DOHH2 (cell line): ENCODE measurements around the gene MAP10.

Experiments
- CTCF ChIP-seq: fragments of 200-600 bp; sonication (generic); IDR thresholded peaks from one replicate; pipeline ENCODE4 v1.5.1; 2014; ENCODE audit warnings: antibody characterized with exemption, mild to moderate bottlenecking, low read depth, low read length; ENCODE audit not compliant: poor library complexity, severe bottlenecking
- EZH2phosphoT487 ChIP-seq: fragments of 200-600 bp; sonication (generic); IDR thresholded peaks from 2 replicates; pipeline ENCODE4 v1.6.1; 2017; ENCODE audit warnings: borderline replicate concordance, mild to moderate bottlenecking, antibody characterized with exemption, low read length, moderate library complexity, mixed read lengths

DNA sequence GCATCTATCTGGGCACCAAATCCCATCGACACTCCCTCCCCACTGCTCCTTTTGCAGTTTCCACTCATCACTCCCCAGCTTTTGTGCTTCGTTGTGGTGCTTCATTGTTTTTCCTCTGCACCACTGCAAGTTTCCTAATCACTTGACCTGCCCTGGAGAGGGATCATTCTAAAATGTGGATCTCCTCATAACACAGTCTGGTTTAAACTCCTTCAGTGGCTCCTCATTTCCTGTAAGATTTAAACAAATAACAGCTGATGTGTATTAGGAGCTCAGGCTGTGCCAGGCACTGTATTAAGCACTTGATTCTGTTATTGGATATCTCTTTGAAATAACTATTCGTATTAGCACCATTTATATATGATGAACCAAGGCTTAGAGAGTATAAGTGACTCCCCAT, 51.3 kb downstream of the MAP10 start:
- TF ChIP-seq CTCF (no peak), EZH2phosphoT487 (no peak)
